HEK293 (cell line): ENCODE measurements around the gene MYO7A.

Source experiments
- CTCF ChIA-PET: fragments of 350-600 bp; formaldehyde crosslinking; extraction: SDS; loops from one replicate; lab custom pipeline; 2021; ENCODE audit warnings: antibody characterized with exemption; lab: Yijun Ruan, JAX
- POLR2A ChIA-PET: fragments of 300-600 bp; formaldehyde crosslinking; extraction: SDS; loops from one replicate; lab custom pipeline; 2020; ENCODE audit warnings: antibody characterized with exemption, inconsistent platforms; lab: Yijun Ruan, JAX
- H3K27ac ChIP-seq: fragments of 200-500 bp; sonication (Bioruptor generic); 2 replicates; pipeline ENCODE4 v1.5.1; 2014; ENCODE audit warnings: low read depth, low read length, control low read depth, inconsistent platforms; ENCODE audit errors: extremely low read depth
- H3K36me3 ChIP-seq, 2 experiments: fragments of 200-500 bp in 1 of 2; sonication (Bioruptor generic) in 1 of 2; 1 replicate in 1 of 2; 2 replicates in 1 of 2; pipeline ENCODE4 v1.5.1; 2014 to 2017; ENCODE audit warnings: inconsistent platforms in 2 of 2, low read length in 2 of 2; ENCODE audit not compliant: control insufficient read depth in 2 of 2, insufficient read depth in 1 of 2
- H3K4me1 ChIP-seq: fragments of 200-500 bp; sonication (Bioruptor generic); 2 replicates; pipeline ENCODE4 v1.5.1; 2014; ENCODE audit warnings: mild to moderate bottlenecking, low read length, inconsistent platforms; ENCODE audit not compliant: control insufficient read depth, insufficient read depth
- H3K4me3 ChIP-seq: 2 replicates; pipeline ENCODE4 v1.5.1; 2011; ENCODE audit warnings: low read depth, mild to moderate bottlenecking, control low read depth, low read length, moderate library complexity
- H3K9me3 ChIP-seq: fragments of 200-500 bp; sonication (Bioruptor generic); 2 replicates; pipeline ENCODE4 v1.5.1; 2014; ENCODE audit warnings: low read depth, low read length, inconsistent platforms; ENCODE audit not compliant: control insufficient read depth, insufficient read depth
- BCL11A ChIP-seq: fragments of 450-650 bp; formaldehyde crosslinking; IDR thresholded peaks from 2 replicates; pipeline ENCODE4 v1.5.1; 2016; ENCODE audit warnings: low read depth, missing biosample characterization, missing genetic modification characterization
- HOXA7 ChIP-seq: sonication (generic); formaldehyde crosslinking; IDR thresholded peaks from 2 replicates; pipeline ENCODE4 v1.8.1; 2022; ENCODE audit warnings: missing genetic modification reagents, borderline replicate concordance
- WT1 ChIP-seq: fragments of 450-650 bp; formaldehyde crosslinking; IDR thresholded peaks from 2 replicates; pipeline ENCODE4 v1.5.1; 2016; ENCODE audit warnings: missing biosample characterization, missing genetic modification characterization
- ZFP3 ChIP-seq: fragments of 450-650 bp; formaldehyde crosslinking; IDR thresholded peaks from 2 replicates; pipeline ENCODE4 v1.5.1; 2016; ENCODE audit warnings: low read depth, missing biosample characterization, missing genetic modification characterization
- ZFP41 ChIP-seq: fragments of 450-650 bp; formaldehyde crosslinking; IDR thresholded peaks from 2 replicates; pipeline ENCODE4 v1.5.1; 2016; ENCODE audit warnings: missing biosample characterization, missing genetic modification characterization, borderline replicate concordance
- ZNF157 ChIP-seq: fragments of 450-650 bp; formaldehyde crosslinking; IDR thresholded peaks from 2 replicates; pipeline ENCODE4 v1.5.1; 2016; ENCODE audit warnings: missing biosample characterization, missing genetic modification characterization
- ZNF311 ChIP-seq: fragments of 450-650 bp; formaldehyde crosslinking; IDR thresholded peaks from 2 replicates; pipeline ENCODE4 v1.5.1; 2017; ENCODE audit warnings: missing biosample characterization, missing genetic modification characterization, borderline replicate concordance
- ZNF426 ChIP-seq: fragments of 450-650 bp; formaldehyde crosslinking; IDR thresholded peaks from 2 replicates; pipeline ENCODE4 v1.5.1; 2017; ENCODE audit warnings: missing biosample characterization, missing genetic modification characterization, mild to moderate bottlenecking, inconsistent platforms, moderate library complexity
- ZNF558 ChIP-seq: fragments of 450-650 bp; formaldehyde crosslinking; IDR thresholded peaks from 2 replicates; pipeline ENCODE4 v1.5.1; 2016; ENCODE audit warnings: missing biosample characterization, missing genetic modification characterization
- ZNF704 ChIP-seq: fragments of 450-650 bp; formaldehyde crosslinking; IDR thresholded peaks from 2 replicates; pipeline ENCODE4 v1.5.1; 2016; ENCODE audit warnings: missing biosample characterization, missing genetic modification characterization
- ZNF791 ChIP-seq: fragments of 450-650 bp; formaldehyde crosslinking; IDR thresholded peaks from 2 replicates; pipeline ENCODE4 v1.5.1; 2016; ENCODE audit warnings: missing biosample characterization, missing genetic modification characterization
- ZSCAN18 ChIP-seq: fragments of 450-650 bp; formaldehyde crosslinking; IDR thresholded peaks from 2 replicates; pipeline ENCODE4 v1.5.1; 2016; ENCODE audit warnings: missing biosample characterization, missing genetic modification characterization
- TF ChIP-seq, protein P1 (sequence below): fragments of 450-650 bp; formaldehyde crosslinking; IDR thresholded peaks from 2 replicates; pipeline ENCODE4 v1.5.1; 2016; ENCODE audit warnings: missing biosample characterization, missing genetic modification characterization
- TF ChIP-seq, protein P2 (sequence below): fragments of 450-650 bp; formaldehyde crosslinking; conservative IDR thresholded peaks from 2 replicates; pipeline ENCODE4 v1.5.1; 2016; ENCODE audit warnings: low read depth, missing biosample characterization, missing genetic modification characterization

Gene MYO7A

DNA sequence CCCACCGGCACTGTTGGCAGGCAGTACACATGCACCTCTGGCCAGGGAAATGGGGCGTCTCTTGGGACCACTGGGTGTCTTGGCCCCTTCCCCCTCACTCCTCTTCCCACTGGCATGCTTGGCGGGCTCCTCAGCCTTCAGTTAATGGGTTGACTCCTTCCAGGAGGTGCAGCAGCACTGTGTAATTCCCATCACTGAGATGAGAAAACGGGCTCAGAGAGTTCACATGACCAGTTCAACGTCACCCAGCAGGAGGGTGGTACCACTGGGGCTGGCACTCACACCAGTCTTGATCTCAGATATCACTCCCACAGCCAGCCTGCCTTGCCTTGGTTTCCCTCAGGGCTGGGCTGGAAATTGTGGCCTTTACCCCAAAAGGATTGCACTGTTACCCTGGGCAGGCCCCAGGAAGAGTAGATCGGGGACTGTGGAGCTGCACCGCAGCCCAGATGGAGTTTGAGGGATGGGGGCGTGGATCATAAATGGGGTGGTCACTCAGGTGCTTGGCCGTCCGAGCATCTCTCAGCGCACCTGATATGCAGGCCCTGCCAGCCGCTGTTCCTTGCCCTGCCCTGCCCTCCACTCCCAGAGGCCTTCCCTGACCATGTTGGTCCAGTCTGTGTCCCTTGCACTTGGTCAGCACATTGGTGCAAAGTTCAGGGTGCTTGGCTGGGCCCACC lies 44.3 kb upstream of the MYO7A start (continued):
- TF ChIP-seq, protein P1, sequence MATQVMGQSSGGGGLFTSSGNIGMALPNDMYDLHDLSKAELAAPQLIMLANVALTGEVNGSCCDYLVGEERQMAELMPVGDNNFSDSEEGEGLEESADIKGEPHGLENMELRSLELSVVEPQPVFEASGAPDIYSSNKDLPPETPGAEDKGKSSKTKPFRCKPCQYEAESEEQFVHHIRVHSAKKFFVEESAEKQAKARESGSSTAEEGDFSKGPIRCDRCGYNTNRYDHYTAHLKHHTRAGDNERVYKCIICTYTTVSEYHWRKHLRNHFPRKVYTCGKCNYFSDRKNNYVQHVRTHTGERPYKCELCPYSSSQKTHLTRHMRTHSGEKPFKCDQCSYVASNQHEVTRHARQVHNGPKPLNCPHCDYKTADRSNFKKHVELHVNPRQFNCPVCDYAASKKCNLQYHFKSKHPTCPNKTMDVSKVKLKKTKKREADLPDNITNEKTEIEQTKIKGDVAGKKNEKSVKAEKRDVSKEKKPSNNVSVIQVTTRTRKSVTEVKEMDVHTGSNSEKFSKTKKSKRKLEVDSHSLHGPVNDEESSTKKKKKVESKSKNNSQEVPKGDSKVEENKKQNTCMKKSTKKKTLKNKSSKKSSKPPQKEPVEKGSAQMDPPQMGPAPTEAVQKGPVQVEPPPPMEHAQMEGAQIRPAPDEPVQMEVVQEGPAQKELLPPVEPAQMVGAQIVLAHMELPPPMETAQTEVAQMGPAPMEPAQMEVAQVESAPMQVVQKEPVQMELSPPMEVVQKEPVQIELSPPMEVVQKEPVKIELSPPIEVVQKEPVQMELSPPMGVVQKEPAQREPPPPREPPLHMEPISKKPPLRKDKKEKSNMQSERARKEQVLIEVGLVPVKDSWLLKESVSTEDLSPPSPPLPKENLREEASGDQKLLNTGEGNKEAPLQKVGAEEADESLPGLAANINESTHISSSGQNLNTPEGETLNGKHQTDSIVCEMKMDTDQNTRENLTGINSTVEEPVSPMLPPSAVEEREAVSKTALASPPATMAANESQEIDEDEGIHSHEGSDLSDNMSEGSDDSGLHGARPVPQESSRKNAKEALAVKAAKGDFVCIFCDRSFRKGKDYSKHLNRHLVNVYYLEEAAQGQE (tag by site-specific recombination) = no peak
- TF ChIP-seq ZNF311 (tag by site-specific recombination) (no peak), ZNF791 (tag by site-specific recombination) (no peak), ZFP3 (tag by site-specific recombination) (no peak), ZFP41 (tag by site-specific recombination) (no peak), ZNF426 (tag by site-specific recombination) (no peak)
- TF ChIP-seq, protein P2, sequence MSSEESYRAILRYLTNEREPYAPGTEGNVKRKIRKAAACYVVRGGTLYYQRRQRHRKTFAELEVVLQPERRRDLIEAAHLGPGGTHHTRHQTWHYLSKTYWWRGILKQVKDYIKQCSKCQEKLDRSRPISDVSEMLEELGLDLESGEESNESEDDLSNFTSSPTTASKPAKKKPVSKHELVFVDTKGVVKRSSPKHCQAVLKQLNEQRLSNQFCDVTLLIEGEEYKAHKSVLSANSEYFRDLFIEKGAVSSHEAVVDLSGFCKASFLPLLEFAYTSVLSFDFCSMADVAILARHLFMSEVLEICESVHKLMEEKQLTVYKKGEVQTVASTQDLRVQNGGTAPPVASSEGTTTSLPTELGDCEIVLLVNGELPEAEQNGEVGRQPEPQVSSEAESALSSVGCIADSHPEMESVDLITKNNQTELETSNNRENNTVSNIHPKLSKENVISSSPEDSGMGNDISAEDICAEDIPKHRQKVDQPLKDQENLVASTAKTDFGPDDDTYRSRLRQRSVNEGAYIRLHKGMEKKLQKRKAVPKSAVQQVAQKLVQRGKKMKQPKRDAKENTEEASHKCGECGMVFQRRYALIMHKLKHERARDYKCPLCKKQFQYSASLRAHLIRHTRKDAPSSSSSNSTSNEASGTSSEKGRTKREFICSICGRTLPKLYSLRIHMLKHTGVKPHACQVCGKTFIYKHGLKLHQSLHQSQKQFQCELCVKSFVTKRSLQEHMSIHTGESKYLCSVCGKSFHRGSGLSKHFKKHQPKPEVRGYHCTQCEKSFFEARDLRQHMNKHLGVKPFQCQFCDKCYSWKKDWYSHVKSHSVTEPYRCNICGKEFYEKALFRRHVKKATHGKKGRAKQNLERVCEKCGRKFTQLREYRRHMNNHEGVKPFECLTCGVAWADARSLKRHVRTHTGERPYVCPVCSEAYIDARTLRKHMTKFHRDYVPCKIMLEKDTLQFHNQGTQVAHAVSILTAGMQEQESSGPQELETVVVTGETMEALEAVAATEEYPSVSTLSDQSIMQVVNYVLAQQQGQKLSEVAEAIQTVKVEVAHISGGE (tag by site-specific recombination) = no peak

- no peak overlapping the region for H3K27ac ChIP-seq
- H3K4me3 ChIP-seq = no peak overlapping the region
- ChIA-PET POLR2A (no interaction called here), CTCF (no interaction called here)
- no peaks in the 10 kb centered on the region for H3K36me3 ChIP-seq
- H3K4me1 ChIP-seq = no peaks in the 10 kb centered on the region
- no peak for TF ChIP-seq ZNF157 (tag by site-specific recombination)
- TF ChIP-seq WT1 (tag by site-specific recombination) = no peak
- no peak for TF ChIP-seq BCL11A (tag by site-specific recombination)
- no peak for TF ChIP-seq ZSCAN18
- TF ChIP-seq ZNF558 = no peak
- no peak for TF ChIP-seq HOXA7 (CRISPR knock-in tag)
- no peak for TF ChIP-seq ZNF704 (tag by site-specific recombination)
- no peaks in the 10 kb centered on the region for H3K9me3 ChIP-seq
Observed at GRCh38 chr11:77084581-77085191, 43.4 kb upstream of the MYO7A start.
